GM08714 (cell line): ENCODE data around the gene PRDM15.

Experiments
- H3K4me3 ChIP-seq: fragments of 200-500 bp; sonication (Bioruptor generic); 2 replicates; pipeline ENCODE4 v1.5.1; 2014; ENCODE audit warnings: mild to moderate bottlenecking, low read length, inconsistent platforms
- ZNF274 ChIP-seq: IDR thresholded peaks from 2 replicates; pipeline ENCODE4 v1.6.1; 2012; ENCODE audit warnings: mild to moderate bottlenecking, low read depth, low read length

PRDM15 gene

DNA sequence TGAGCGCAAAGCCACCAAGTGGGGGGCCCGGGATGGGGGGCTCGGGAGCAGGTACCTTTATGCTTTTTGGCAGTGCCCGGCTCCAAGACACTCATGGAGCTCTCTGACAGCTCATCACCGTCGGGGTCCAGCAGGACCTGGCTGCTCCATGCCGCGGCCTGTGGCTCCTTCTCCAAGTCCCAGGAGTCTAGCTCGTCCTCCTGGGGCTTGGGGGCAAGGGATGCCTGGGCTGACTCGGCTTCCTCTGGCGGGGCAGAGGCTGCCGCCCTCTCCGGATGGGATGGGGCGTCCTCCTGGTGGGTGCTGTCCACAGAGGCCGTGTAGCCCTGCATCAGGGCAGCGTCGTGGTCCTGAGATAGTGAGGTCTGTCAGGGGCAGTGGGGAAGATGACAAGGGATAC lies 19.9 kb upstream of the PRDM15 start:
- no peak for TF ChIP-seq ZNF274
- no peak overlapping the region for H3K4me3 ChIP-seq

- no peak overlapping the region for H3K4me3 ChIP-seq
- no peak for TF ChIP-seq ZNF274
Measured at GRCh38 chr21:41897700-41898099, 18.6 kb upstream of the PRDM15 start.

DNA sequence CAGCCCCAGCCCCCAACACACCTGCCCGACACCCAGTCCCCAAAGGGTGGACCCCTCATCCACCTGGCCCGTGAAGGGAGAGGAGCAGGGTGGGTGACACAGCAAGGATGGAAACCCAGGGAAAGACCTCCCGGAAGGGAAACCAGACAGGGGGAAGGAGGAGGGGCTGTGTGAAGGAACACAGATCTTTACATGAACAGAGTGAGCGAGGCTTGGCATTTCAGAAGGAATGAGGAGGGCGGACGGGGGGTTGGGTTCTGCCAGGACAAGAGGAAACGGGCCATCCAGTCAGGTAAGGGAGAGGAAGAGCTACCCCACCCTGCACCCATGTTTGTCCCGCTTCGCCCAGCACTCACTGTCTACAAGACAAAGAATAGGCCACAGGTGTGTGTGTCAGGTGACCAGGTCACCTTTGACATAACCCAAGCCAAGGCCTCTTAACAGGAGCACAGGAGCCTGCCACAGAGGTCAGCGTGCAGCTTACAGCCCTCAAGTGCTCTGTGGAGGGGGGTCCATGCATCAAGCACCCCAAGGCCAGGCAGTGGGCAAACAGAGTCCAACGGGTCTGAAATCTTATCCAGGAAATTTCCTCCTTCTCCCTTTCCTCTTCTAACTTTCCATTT lies 18.0 kb upstream of the PRDM15 start:
- no peak for TF ChIP-seq ZNF274
- no peak overlapping the region for H3K4me3 ChIP-seq

- TF ChIP-seq ZNF274, result no peak
- H3K4me3 ChIP-seq, result no peak overlapping the region
Measured at GRCh38 chr21:41895643-41896493, 16.7 kb upstream of the PRDM15 start.

DNA sequence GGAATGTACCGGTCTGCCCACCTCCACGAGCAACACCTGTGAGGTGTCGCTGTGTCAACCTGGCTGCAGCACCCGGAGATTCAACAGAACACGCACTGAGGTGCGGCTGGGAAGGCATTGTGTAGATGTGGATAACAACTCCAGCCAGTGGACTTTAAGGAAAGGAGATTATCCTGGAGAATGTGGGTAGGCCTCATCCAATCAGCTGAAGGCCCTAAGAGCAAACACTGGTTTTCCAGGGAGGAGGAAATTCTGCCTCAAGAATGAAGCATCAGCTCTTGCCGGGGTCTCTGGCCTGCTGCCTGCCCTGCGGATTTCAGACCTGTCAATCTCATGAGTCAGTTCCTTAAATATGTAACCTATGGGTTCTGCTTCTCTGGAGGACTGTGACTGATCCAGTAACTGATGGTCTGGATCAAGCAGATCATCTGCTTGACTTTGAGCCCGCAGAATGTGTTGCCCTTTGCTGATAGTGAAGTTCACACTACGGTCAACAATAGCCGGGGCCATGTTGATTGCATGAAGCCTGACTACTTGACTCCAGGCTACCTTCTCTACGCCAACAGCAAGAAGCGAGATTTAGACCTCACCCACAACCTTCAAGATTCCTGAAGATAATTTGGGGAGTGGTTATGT lies 15.9 kb upstream of the PRDM15 start:
- TF ChIP-seq ZNF274, result no peak
- H3K4me3 ChIP-seq, result no peak overlapping the region

GRCh38 chr21:41894511-41894910 lies 15.4 kb upstream of the PRDM15 start:
- H3K4me3 ChIP-seq, result no peak overlapping the region
- TF ChIP-seq ZNF274, result no peak

DNA sequence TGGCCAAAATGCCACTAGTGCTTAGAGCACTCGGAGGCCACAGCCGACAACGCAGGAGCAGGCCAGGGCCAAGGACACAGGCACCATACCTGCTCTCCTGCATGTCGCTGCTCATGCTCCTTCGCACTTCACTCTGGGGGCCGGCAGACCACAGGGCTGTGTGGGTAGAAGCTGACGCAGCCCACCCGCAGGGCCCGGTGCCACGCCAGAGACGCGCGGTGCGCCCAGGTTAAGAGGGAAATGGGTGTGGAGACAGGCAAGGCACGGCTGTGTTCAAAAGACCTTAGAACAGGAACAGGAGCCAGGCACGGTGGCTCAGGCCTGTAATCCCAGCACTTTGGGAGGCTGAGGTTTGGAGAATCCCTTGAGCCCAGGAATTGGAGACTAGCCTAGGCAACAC lies 13.6 kb upstream of the PRDM15 start:
- TF ChIP-seq ZNF274, result no peak

DNA sequence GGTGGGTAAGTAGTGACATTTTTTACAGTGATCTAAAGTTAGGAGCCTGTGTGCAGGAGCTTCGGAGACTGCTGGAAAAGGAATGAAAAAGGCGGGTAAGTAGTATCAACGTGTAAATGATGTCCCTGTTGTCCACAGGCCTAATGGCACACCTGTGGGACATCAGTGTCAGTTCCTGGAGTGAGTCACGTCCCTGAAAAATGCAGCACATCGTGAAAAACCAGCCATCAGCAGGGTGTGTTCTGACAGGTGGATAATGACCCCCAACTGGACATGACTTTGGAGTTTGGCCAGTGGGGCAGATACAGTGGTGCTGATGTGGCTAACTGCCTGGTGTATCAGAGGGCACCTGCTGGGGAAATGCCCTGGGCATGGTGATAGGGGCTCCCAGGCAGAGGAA lies 12.0 kb upstream of the PRDM15 start:
- TF ChIP-seq ZNF274, result no peak
- no peak overlapping the region for H3K4me3 ChIP-seq

More for the DNA sequence above, 13.6 kb upstream of the PRDM15 start:
- H3K4me3 ChIP-seq, result no peak overlapping the region

- no peak for TF ChIP-seq ZNF274
- H3K4me3 ChIP-seq, result no peak overlapping the region
Measured at GRCh38 chr21:41890355-41890754, 11.2 kb upstream of the PRDM15 start.

DNA sequence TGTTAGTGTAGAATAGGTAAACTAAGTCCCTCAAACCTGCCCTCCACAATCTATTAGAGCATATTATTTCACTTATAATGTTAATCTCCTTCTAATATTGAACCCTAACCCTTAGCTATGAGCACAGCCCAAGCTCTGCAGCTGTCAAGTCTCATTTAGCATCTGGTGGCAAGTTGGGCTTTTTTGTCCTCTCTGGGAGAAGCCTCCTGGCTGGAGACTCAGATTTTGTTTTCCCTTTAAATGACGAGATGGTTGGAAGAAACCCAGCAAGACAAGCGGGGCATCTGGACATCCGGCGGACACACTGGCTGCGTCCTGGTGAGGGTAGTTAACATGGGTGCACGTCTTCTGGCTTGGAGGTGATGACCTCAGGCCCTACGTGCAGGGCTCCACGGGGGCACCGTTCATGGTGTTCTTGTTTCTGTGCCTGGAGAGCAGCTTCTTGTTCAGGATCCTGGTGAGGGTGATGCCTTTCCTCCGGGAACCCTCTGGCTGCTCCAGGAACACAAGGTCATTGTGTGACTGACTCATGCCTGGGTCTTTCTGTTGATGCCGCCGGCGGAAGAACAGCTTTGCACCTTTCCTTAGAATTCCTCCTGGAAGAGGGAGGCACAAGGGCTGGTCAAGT lies 9.7 kb upstream of the PRDM15 start:
- TF ChIP-seq ZNF274, result no peak
- H3K4me3 ChIP-seq, result no peak overlapping the region

GRCh38 chr21:41887667-41888066 lies 8.5 kb upstream of the PRDM15 start:
- TF ChIP-seq ZNF274, result no peak
- no peak overlapping the region for H3K4me3 ChIP-seq

GRCh38 chr21:41886328-41886727 lies 7.2 kb upstream of the PRDM15 start:
- no peak overlapping the region for H3K4me3 ChIP-seq
- TF ChIP-seq ZNF274, result no peak

GRCh38 chr21:41885341-41886024 lies 6.3 kb upstream of the PRDM15 start:
- no peak for TF ChIP-seq ZNF274
- H3K4me3 ChIP-seq, result no peak overlapping the region

GRCh38 chr21:41884501-41885030 lies 5.4 kb upstream of the PRDM15 start:
- TF ChIP-seq ZNF274, result no peak
- no peak overlapping the region for H3K4me3 ChIP-seq

DNA sequence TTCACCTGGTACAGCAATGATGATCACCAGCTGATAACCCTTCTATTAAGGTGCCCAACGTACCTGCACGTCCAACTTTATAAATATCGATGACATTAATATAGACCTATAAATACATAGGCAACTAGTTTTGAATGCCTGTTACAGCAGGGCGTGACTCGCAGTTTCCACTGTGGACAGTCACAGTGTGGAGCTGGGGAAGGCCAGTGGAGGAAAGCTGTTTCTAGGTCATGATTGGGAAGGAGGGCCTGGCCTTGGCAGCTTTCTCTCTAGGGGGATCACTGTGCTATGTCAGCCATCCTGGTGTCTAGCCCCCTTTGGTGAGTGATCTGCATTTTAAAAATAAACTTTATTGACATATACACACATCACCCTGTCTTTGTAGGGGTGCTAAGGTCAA lies 4.4 kb upstream of the PRDM15 start:
- no peak for TF ChIP-seq ZNF274
- H3K4me3 ChIP-seq, result no peak overlapping the region
